OCI-LY7 (cell line): ENCODE measurements around the gene ZFR2. TPM values are rescaled to one million over a fixed set of nuclear protein-coding genes. Genes with fewer than 3 reads are reported as not detected.
"Not testable (repeated sequence)": the region's sequence is repeated elsewhere in the genome, so short reads cannot be mapped to it uniquely, and the experiment has no call there.

ENCODE experiments used
- BruUV-seq: library from RNA; stranded (reverse); fragments of 400-500 nt; replicated peaks from 2 replicates; lab custom pipeline; 2021; lab: Mats Ljungman, UMichigan
- CTCF ChIA-PET: fragments of 300-600 bp; sonication (Branson Sonifier 250); formaldehyde crosslinking; loops from one replicate; lab custom pipeline; 2022; ENCODE audit warnings: antibody characterized with exemption; ENCODE audit not compliant: unreplicated experiment; lab: Charles Lee
- POLR2A ChIA-PET: fragments of 300-600 bp; sonication (Branson Sonifier 250); formaldehyde crosslinking; loops from one replicate; lab custom pipeline; 2022; ENCODE audit warnings: antibody characterized with exemption; lab: Charles Lee
- DNase-seq: peaks from one replicate; pipeline ENCODE4 v3.0.0-alpha.2; 2015; ENCODE audit warnings: low spot score
- H2AFZ ChIP-seq: fragments of 200-600 bp; sonication (generic), shearing (Covaris generic); 2 replicates; pipeline ENCODE4 v1.6.1; 2014; ENCODE audit warnings: mild to moderate bottlenecking, antibody characterized with exemption, low read length, moderate library complexity
- H3K27ac ChIP-seq: fragments of 200-600 bp; sonication (generic); 2 replicates; pipeline ENCODE4 v1.5.1; 2014; ENCODE audit warnings: mixed run types, low read depth, mild to moderate bottlenecking, moderate library complexity, low read length, inconsistent platforms; ENCODE audit not compliant: poor library complexity, severe bottlenecking
- H3K36me3 ChIP-seq: fragments of 200-600 bp; sonication (generic); 2 replicates; pipeline ENCODE4 v1.6.1; 2014; ENCODE audit warnings: mild to moderate bottlenecking, antibody characterized with exemption, low read length, moderate library complexity, mixed read lengths; ENCODE audit not compliant: insufficient read depth
- H3K4me1 ChIP-seq: fragments of 200-600 bp; sonication (generic); 2 replicates; pipeline ENCODE4 v1.5.1; 2014; ENCODE audit warnings: mild to moderate bottlenecking, low read length; ENCODE audit not compliant: insufficient read depth, poor library complexity, severe bottlenecking
- H3K4me2 ChIP-seq: fragments of 200-600 bp; sonication (generic); 2 replicates; pipeline ENCODE4 v1.6.1; 2014; ENCODE audit warnings: mild to moderate bottlenecking, low read length
- H3K4me3 ChIP-seq: fragments of 200-600 bp; sonication (generic); 2 replicates; pipeline ENCODE4 v1.5.1; 2014; ENCODE audit warnings: mild to moderate bottlenecking, low read depth, low read length; ENCODE audit not compliant: poor library complexity, severe bottlenecking
- H3K79me2 ChIP-seq: fragments of 200-600 bp; sonication (generic); 2 replicates; pipeline ENCODE4 v1.6.1; 2016; ENCODE audit warnings: low read depth, mild to moderate bottlenecking, low read length, moderate library complexity, mixed read lengths; ENCODE audit not compliant: insufficient read depth
- H3K9me2 ChIP-seq: fragments of 200-600 bp; sonication (generic); 2 replicates; pipeline ENCODE4 v1.6.1; 2016; ENCODE audit warnings: mild to moderate bottlenecking, low read length, mixed read lengths; ENCODE audit not compliant: insufficient read depth
- H3K9me3 ChIP-seq: fragments of 200-600 bp; sonication (generic); 2 replicates; pipeline ENCODE4 v1.6.1; 2014; ENCODE audit warnings: mild to moderate bottlenecking, mixed run types, low read length, mixed read lengths
- H4K20me1 ChIP-seq: fragments of 200-600 bp; sonication (generic); 2 replicates; pipeline ENCODE4 v1.6.1; 2014; ENCODE audit warnings: mild to moderate bottlenecking, antibody characterized with exemption, low read length, moderate library complexity, mixed read lengths; ENCODE audit not compliant: insufficient read depth
- EZH2phosphoT487 ChIP-seq: fragments of 200-600 bp; sonication (generic); IDR thresholded peaks from 2 replicates; pipeline ENCODE4 v1.6.1; 2018; ENCODE audit warnings: low read depth, borderline replicate concordance, mild to moderate bottlenecking, mixed run types, antibody characterized with exemption, low read length, moderate library complexity, mixed read lengths
- intact Hi-C: fragments of 100-400 bp; cut with micrococcal nuclease; formaldehyde crosslinking; loops from one replicate; pipeline ENCODE4 v1.10.0; 2022; ENCODE audit not compliant: unreplicated experiment
- total RNA-seq, 2 experiments: library from RNA; depleted of rRNA in 1 of 2; stranded (reverse); fragments of >200 nt in 1 of 2; shearing (Covaris generic) in 1 of 2; gene quantifications; 2 replicates each; pipeline ENCODE4 v1.2.3, GENCODE V29; 2014 to 2022
- TF ChIP-seq, protein P1 (sequence below): fragments of 200-600 bp; sonication (generic); conservative IDR thresholded peaks from 2 replicates; pipeline ENCODE4 v1.5.1; 2014; ENCODE audit warnings: mild to moderate bottlenecking, antibody characterized with exemption, low read length, moderate library complexity, mixed read lengths

The ZFR2 gene
- total RNA-seq, 2 experiments from 2014 or later: not detected

DNA sequence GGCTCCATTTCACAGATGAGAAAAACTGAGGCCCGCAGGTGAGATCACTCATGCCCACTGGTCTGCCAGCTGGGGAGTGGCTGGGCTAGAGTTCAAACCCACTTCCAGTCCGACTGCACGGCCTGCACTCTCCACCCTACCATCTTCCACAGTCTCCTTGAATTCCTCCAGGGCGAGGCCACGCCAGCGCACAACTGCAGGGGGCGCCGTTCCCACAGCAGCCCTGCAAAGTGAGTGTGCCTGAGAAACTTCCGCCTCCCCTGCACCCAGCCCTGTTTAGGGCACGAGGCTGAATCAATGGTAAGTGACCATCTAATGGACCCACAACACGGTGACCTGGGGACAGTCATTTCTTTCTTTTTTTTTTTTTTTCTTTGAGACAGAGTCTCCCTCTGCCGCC is 10.8 kb upstream of the ZFR2 start:
- BruUV-seq: no TSS peak
- CTCF ChIA-PET: no interaction called here
- no peaks in the 10 kb centered on the region for H3K9me3 ChIP-seq
- POLR2A ChIA-PET: no interaction called here
- no peak for DNase-seq
- no peaks in the 10 kb centered on the region for H3K79me2 ChIP-seq
- no peak overlapping the region for H2AFZ ChIP-seq
- no peaks in the 10 kb centered on the region for H3K9me2 ChIP-seq
- no peak overlapping the region for H3K4me2 ChIP-seq
- TF ChIP-seq EZH2phosphoT487: no peak
- TF ChIP-seq, protein P1, sequence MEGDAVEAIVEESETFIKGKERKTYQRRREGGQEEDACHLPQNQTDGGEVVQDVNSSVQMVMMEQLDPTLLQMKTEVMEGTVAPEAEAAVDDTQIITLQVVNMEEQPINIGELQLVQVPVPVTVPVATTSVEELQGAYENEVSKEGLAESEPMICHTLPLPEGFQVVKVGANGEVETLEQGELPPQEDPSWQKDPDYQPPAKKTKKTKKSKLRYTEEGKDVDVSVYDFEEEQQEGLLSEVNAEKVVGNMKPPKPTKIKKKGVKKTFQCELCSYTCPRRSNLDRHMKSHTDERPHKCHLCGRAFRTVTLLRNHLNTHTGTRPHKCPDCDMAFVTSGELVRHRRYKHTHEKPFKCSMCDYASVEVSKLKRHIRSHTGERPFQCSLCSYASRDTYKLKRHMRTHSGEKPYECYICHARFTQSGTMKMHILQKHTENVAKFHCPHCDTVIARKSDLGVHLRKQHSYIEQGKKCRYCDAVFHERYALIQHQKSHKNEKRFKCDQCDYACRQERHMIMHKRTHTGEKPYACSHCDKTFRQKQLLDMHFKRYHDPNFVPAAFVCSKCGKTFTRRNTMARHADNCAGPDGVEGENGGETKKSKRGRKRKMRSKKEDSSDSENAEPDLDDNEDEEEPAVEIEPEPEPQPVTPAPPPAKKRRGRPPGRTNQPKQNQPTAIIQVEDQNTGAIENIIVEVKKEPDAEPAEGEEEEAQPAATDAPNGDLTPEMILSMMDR: peak; percentile 54; the same call in 1 of the 2 replicates
- intact Hi-C loops: no loop called here
- no peaks in the 10 kb centered on the region for H3K36me3 ChIP-seq
- no peaks in the 10 kb centered on the region for H4K20me1 ChIP-seq
- no peak overlapping the region for H3K27ac ChIP-seq
- H3K4me3 ChIP-seq: no peak overlapping the region
- H3K4me1 ChIP-seq: no peaks in the 10 kb centered on the region

DNA sequence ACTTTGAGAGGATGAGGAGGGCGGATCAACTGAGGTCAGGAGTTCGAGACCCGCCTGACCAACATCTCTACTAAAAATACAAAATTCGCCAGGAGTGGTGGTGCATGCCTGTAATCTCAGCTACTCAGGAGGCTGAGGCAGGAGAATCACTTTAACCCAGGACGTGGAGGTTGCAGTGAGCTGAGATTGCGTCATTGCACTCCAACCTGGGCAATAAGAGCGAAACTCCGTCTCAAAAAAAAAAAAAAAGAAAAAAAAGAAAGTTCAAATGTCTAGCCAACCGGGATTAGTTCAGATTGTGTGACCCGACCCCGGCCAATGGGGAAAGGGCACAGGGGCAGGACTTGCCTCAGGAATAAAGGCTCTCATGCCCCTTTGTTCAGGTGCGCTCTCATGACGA is 5.9 kb upstream of the ZFR2 start:
- POLR2A ChIA-PET: not testable (repeated sequence)

DNA sequence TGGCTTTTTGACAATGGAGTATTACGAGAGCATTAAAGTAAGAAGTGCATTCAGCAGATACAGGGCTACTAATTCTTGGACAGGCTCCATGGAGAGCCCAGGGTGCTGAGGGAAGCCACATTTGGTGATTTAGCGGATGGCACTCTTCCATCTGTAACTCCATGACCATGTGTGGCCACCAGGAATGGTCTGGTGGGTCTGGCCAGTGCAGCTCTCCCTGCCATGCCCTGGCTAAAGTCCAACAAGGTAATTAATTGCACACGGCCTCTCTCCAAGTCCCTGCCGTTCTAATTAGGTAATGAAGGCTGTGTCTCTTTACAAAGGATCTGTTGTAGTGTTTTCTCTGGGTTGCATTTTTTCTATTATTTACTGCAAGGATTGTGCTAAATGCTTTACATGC is 4.3 kb upstream of the ZFR2 start:
- Histone ChIP-seq H3K9me3 (no peaks in the 10 kb centered on the region), H3K36me3 (no peaks in the 10 kb centered on the region), H3K9me2 (no peaks in the 10 kb centered on the region), H3K4me2 (no peak overlapping the region), H3K27ac (no peak overlapping the region), H2AFZ (no peak overlapping the region), H4K20me1 (no peaks in the 10 kb centered on the region), H3K79me2 (no peaks in the 10 kb centered on the region), H3K4me1 (no peaks in the 10 kb centered on the region), H3K4me3 (no peak overlapping the region)
- CTCF ChIA-PET: no interaction called here
- BruUV-seq: no TSS peak
- intact Hi-C loops: no loop called here
- DNase-seq: no peak
- POLR2A ChIA-PET: no interaction called here
- no peak for TF ChIP-seq EZH2phosphoT487
- TF ChIP-seq, protein P1: no peak

More for the DNA sequence above, 5.9 kb upstream of the ZFR2 start:
- H3K9me3 ChIP-seq, H3K4me2 ChIP-seq, H3K4me3 ChIP-seq, CTCF ChIA-PET, H3K4me1 ChIP-seq, H4K20me1 ChIP-seq, H3K36me3 ChIP-seq, H2AFZ ChIP-seq, H3K27ac ChIP-seq, BruUV-seq, DNase-seq, intact Hi-C loops, H3K9me2 ChIP-seq, H3K79me2 ChIP-seq: not testable (repeated sequence)
